Kidney (tissue), 14 donors: ENCODE results near the gene SPNS2. TPM values are rescaled to one million over a fixed set of nuclear protein-coding genes. Genes with fewer than 3 reads are reported as not detected.

Source experiments
- DNase-seq, 5 donors: peaks; one replicate each; pipeline ENCODE4 v3.0.0-alpha.2; 2013 to 2020
- FAIRE-seq: peaks from 2 replicates; lab custom pipeline; 2012; peaks lifted over from hg19 to GRCh38; lab: Jason Lieb, UNC
- H3K27ac ChIP-seq, 2 donors: one replicate each; pipeline ENCODE4 v1.7.0; 2013; ENCODE audit warnings: low read depth in 2 of 2, low read length in 2 of 2, inconsistent platforms in 1 of 2
- H3K27me3 ChIP-seq: one replicate; pipeline ENCODE4 v1.7.1; 2013; ENCODE audit warnings: low read length, inconsistent platforms; ENCODE audit not compliant: control insufficient read depth, insufficient read depth
- H3K36me3 ChIP-seq, 3 donors: one replicate each; pipeline versions ENCODE4 v1.7.0 to v1.7.1; 2013; ENCODE audit warnings: low read length in 3 of 3, control low read depth in 1 of 3, inconsistent platforms in 1 of 3; ENCODE audit not compliant: insufficient read depth in 3 of 3, control insufficient read depth in 2 of 3
- H3K4me1 ChIP-seq, 3 donors: one replicate each; pipeline versions ENCODE4 v1.7.0 to v1.7.1; 2013; ENCODE audit warnings: low read length in 3 of 3, inconsistent platforms in 1 of 3, low read depth in 1 of 3; ENCODE audit not compliant: control insufficient read depth in 2 of 3, insufficient read depth in 2 of 3
- H3K4me3 ChIP-seq, 3 donors: one replicate each; pipeline versions ENCODE4 v1.7.0 to v1.8.1; 2013; ENCODE audit warnings: low read length in 3 of 3, control low read depth in 1 of 3, inconsistent platforms in 1 of 3
- H3K9ac ChIP-seq, 3 donors: one replicate each; pipeline versions ENCODE4 v1.7.0 to v1.7.1; 2013; ENCODE audit warnings: low read length in 3 of 3, control low read depth in 1 of 3, inconsistent platforms in 1 of 3
- H3K9me3 ChIP-seq, 3 donors: one replicate each; pipeline versions ENCODE4 v1.7.0 to v1.7.1; 2013; ENCODE audit warnings: low read length in 3 of 3, control low read depth in 1 of 3, inconsistent platforms in 1 of 3; ENCODE audit not compliant: control insufficient read depth in 2 of 3, insufficient read depth in 1 of 3
- CTCF ChIP-seq: IDR thresholded peaks from 3 replicates; pipeline ENCODE4 v1.5.1; 2012; ENCODE audit warnings: mild to moderate bottlenecking, moderate library complexity, borderline replicate concordance; ENCODE audit not compliant: insufficient read depth; ENCODE audit errors: extremely low read depth
- intact Hi-C: fragments of 100-400 bp; cut with DNase I; formaldehyde crosslinking; loops from one replicate; pipeline ENCODE4 v1.11.1; 2022
- polyA plus RNA-seq: library from polyadenylated mRNA; stranded (reverse); fragments of 350-450 nt; fragmentation: Illumina TruSeq; extraction: RNeasy Lipid Tissue Mini Kit (QIAGEN cat#74804); gene quantifications from one replicate; pipeline ENCODE4 v1.2.3, GENCODE V29; 2014; ENCODE audit warnings: low read depth, low replicate concordance; ENCODE audit not compliant: insufficient read depth
- total RNA-seq: library from RNA; stranded (reverse); fragmentation: NEBNext Ultra II Directional; extraction: Animal tissue kit (Norgen Biotek cat#: 25700); gene quantifications from one replicate; pipeline ENCODE4 v1.2.1, GENCODE V29; 2021
- donor health status: control.
- donor health status: control.
- donor health status: control.
- donor health status: control.
- donor health status: control.
- donor health status: DM: yes; HTN: yes; CAD: no.
- donor health status: Normal renal cell carcinoma (clear cell type).

Gene SPNS2
- total and polyA plus RNA-seq, 2 donors from 2014 or later, result 60.5 to 75.1 TPM

GRCh38 chr17:4539576-4540223 lies 41.0 kb downstream of the SPNS2 start:
- H3K27me3 ChIP-seq, result no peaks in the 10 kb centered on the region
- H3K4me3 ChIP-seq, result no peak overlapping the region
- FAIRE-seq, result no peak
- no peaks in the 10 kb centered on the region for H3K9me3 ChIP-seq
- no peak overlapping the region for H3K9ac ChIP-seq
- intact Hi-C loops, result no loop called here
- H3K4me1 ChIP-seq, result peaks cover 0 to 12% (median 4%) of the 10 kb centered on the region in 3 donors
- no peak overlapping the region for H3K27ac ChIP-seq
- H3K36me3 ChIP-seq, result no peaks in the 10 kb centered on the region
- TF ChIP-seq CTCF, result no peak
- DNase-seq, result peak in 1 of 5 donors; percentile 66

GRCh38 chr17:4540224-4540651 lies 41.6 kb downstream of the SPNS2 start:
- intact Hi-C loops, result no loop called here
- no peaks in the 10 kb centered on the region for H3K27me3 ChIP-seq
- H3K4me1 ChIP-seq, result peaks cover 0 to 12% (median 4%) of the 10 kb centered on the region in 3 donors
- FAIRE-seq (no peak), DNase-seq (no peak)
- H3K9me3 ChIP-seq, result no peaks in the 10 kb centered on the region
- peak; percentile 38 for TF ChIP-seq CTCF
- no peaks in the 10 kb centered on the region for H3K36me3 ChIP-seq
- no peak overlapping the region for H3K9ac ChIP-seq
- peak overlapping the region in 1 of 2 donors; percentile 22 for H3K27ac ChIP-seq
- no peak overlapping the region for H3K4me3 ChIP-seq

- H3K4me1 ChIP-seq, result peaks cover 0 to 12% (median 4%) of the 10 kb centered on the region in 3 donors
- TF ChIP-seq CTCF, result no peak
- H3K9me3 ChIP-seq, result no peaks in the 10 kb centered on the region
- no peak overlapping the region for H3K9ac ChIP-seq
- H3K27ac ChIP-seq, result peak overlapping the region in 1 of 2 donors; percentile 22
- no peaks in the 10 kb centered on the region for H3K36me3 ChIP-seq
- FAIRE-seq (no peak), DNase-seq (peak in 2 of 5 donors; percentile 67 to 79)
- intact Hi-C loops, result no loop called here
- no peaks in the 10 kb centered on the region for H3K27me3 ChIP-seq
- H3K4me3 ChIP-seq, result no peak overlapping the region
These were observed 42.1 kb downstream of the SPNS2 start for GRCh38 chr17:4540687-4541327.
